NCI-H2081 treated with DMSO at 0.1 percent for 48 hours (cell line): ENCODE measurements around the gene REXO2.

Experiments used
- DNase-seq: peaks from one replicate; lab custom pipeline; 2025; lab: John Stamatoyannopoulos, UW

The REXO2 gene

GRCh38 chr11:114440971-114441763, 1.9 kb downstream of the REXO2 start:
- peak; percentile 37 for DNase-seq

DNA sequence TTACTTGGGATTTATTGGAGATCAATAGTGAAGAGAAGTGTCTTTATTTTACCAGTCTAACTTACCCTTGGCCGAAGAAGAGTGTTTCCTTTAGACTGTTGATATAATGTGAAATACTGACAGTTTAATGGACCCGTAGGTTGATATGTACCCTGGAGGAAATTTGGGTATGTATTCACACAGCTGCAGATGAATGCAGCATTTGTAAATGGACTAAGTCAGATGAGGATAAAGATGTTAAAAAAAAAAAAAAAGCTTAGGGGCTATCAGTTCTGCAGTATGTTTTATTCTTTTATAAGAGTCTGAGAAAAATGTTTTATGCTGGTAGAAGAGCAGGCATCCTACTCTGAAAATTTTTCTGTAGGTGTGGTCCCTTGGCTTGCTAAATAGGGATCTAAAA, 2.7 kb downstream of the REXO2 start:
- peak; percentile 28 for DNase-seq

- DNase-seq, result no peak
Measured at GRCh38 chr11:114442536-114442935, 3.3 kb downstream of the REXO2 start.

GRCh38 chr11:114447444-114447843, 8.2 kb downstream of the REXO2 start:
- DNase-seq, result no peak

GRCh38 chr11:114447892-114448291, 8.6 kb downstream of the REXO2 start:
- DNase-seq, result no peak

DNA sequence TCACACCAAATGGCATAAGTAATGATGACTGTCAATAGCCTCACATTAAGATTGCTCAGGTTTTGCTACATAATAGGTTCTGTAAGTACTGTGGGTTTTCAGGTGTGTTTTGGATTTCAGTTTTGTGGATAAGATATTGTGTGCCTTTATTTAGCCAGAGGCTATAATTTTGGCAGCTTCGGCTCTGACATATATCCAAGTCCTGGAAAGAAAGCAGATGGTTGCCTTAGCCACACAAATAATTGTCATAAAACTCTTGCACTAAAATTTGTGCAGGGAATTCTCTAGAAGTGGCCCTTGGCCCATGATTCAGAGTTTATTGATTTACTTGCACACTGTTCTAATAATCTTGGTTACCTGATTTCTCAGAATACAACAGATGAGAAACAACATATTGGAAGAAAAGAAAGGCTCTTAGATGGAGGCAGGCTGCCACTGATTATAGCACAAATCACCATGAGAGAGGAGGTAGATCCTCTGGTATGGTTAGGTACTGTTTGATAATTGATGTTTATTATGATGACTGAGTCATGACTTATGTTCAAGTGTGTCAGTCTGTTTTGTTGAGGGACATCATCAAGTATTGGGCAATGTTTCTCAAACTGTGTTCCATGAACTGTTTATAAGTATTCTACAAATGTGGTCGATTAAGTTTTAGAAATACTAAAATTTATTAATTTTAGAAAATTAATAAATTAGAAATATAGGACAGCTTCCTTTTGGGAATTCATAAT, 9.6 kb downstream of the REXO2 start:
- DNase-seq, result no peak

- DNase-seq, result no peak
Measured at GRCh38 chr11:114449845-114450244, 10.6 kb downstream of the REXO2 start.

- DNase-seq, result no peak
Measured at GRCh38 chr11:114452399-114452798, 13.1 kb downstream of the REXO2 start.

- DNase-seq, result no peak
Measured at GRCh38 chr11:114463999-114464398, 24.7 kb downstream of the REXO2 start.

DNA sequence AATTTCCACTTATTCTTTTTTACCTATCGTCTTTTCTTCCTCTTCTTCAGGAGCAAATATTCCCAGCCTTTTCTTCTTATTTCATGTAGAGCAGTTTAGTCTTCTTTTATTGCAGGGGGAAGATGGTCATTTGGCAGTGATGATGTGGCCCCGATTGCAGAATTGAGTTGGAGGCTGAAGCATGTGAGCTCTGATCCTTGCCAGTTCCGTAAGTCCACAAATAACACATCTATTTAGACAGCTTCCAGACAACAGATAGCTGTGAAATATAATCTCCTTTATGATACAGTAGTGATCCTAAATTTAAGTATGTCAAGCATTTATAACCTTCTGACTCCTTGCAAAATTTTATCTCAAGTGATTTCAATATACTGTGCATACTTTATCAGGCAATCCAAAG, 27.5 kb downstream of the REXO2 start:
- no peak for DNase-seq

DNA sequence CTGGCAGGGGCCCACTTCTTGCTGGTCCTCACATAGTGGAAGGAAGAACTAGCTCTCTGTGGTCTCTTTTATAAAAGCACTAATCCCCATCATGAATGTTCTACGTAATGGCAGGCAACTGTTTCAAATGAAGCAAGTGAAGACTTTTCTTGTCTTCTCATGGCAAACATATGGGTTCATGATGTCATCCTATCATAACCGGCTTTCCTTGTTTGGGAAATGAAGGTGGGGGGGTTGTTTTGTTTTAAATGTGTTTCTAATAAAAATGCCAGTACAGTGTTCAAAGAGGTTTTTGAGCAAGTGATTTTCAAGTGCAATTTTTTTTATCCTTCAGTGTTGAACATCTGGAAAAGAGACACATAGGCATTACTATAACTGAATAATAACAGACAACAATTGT, 33.4 kb downstream of the REXO2 start:
- no peak for DNase-seq

- DNase-seq, result no peak
Measured at GRCh38 chr11:114478001-114478410, 38.7 kb downstream of the REXO2 start.

- DNase-seq, result no peak
Measured at GRCh38 chr11:114478768-114479167, 39.5 kb downstream of the REXO2 start.

- DNase-seq, result no peak
Measured at GRCh38 chr11:114479331-114479730, 40.1 kb downstream of the REXO2 start.

DNA sequence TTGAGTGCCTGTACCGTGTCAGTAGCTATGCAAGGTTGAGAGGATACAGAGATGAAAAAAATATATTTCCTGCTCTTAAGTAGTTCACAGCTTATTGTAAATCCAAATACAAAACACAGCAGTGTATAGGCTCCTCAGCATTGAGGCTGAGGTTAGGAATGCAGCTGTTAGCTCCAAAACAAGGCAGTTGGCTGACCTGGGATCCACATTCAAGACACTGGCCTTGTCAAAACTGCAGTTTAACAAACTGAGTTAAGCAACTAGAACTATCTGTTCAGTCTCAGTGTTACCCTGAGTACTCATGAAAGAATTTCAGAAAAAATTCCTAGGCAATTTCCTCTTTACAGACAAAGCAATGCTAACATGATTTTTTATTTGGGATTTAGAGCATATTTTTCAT, 42.8 kb downstream of the REXO2 start:
- DNase-seq, result no peak

DNA sequence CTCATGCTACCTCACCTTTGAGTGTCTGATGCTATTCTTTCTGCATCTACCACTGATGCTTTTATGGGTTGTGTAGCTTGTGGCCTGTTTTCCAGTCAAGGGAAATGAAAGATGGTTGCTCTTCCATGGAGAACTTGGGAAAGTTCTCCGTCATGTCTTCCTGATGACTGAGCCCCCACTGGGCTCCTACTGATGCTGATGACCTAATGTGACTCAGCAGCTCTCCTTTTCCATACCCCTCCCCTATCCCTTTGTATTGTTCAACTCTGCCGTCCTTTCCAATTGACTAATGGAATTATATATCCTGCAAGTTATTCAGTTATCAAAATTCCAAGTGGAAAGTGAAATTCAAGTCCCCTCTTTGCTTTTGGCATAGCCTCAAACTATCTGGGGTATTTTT, 44.7 kb downstream of the REXO2 start:
- no peak for DNase-seq

DNA sequence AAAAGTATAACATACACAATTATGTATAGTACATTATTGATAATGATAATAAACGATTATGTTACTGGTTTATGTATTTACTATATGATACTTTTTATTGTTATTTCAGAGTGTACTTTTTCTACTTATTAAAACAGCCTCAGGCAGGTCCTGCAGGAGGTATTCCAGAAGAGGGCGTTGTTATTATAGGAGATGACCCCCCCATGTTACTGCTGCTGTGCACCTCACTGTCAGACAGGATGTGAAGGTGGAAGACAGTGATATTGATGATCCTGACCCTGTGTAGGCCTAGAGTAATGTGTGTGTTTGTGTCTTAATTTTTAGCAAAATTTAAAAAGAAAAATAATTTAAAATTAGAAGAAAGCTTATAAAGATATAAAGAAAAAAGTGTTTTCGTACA, 57.6 kb downstream of the REXO2 start:
- no peak for DNase-seq

DNA sequence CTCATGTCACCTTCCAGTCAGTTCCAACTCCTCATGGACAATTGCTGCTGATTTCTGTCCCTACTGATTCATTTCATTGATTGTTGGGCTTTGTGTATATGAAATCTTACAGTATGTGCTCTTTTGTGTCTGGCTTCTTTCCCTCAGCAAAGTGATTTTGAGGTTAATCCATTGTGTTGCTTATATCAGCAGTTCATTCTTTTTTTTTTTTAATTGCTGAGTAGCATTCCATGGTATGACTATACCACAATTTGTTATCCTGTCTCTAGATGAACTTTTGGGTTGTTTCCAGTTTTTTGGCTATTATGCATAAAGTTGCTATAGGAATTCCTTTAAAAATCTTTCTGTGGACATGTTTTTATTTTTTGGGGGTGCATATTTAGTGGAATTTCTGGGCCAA, 60.5 kb downstream of the REXO2 start:
- DNase-seq, result no peak
